SU-DHL-6 (cell line): ENCODE measurements around the gene NUTF2.

ENCODE experiments used
- EZH2phosphoT487 ChIP-seq: fragments of 200-600 bp; sonication (generic), shearing (Covaris generic); conservative IDR thresholded peaks from 2 replicates; pipeline ENCODE4 v1.6.1; 2018; ENCODE audit warnings: mild to moderate bottlenecking, antibody characterized with exemption, low read length, moderate library complexity, mixed read lengths
- TF ChIP-seq, protein P1 (sequence below): fragments of 200-600 bp; sonication (generic); IDR thresholded peaks from one replicate; pipeline ENCODE4 v1.5.1; 2017; ENCODE audit warnings: antibody characterized with exemption, mild to moderate bottlenecking, low read length, moderate library complexity; ENCODE audit not compliant: insufficient read depth, poor library complexity, severe bottlenecking

DNA sequence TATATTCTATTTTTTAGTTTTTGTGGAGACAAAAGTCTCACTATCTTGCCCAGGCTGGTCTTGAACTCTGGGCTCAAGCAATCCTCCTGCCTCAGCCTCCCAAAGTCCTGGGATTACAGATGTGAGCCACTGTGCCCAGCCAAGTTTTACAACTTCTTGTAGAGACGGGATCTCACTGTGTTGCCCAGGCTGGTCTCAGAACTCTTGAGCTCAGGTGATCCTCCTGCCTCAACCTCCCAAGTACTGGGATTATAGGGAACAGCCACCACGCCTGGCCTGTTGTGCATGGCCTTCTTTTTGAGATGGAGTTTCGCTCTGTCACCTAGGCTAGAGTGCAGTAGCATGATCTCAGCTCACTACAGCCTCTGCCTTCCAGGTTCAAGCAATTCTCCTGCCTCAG lies 6.9 kb downstream of the NUTF2 start:
- TF ChIP-seq, protein P1, sequence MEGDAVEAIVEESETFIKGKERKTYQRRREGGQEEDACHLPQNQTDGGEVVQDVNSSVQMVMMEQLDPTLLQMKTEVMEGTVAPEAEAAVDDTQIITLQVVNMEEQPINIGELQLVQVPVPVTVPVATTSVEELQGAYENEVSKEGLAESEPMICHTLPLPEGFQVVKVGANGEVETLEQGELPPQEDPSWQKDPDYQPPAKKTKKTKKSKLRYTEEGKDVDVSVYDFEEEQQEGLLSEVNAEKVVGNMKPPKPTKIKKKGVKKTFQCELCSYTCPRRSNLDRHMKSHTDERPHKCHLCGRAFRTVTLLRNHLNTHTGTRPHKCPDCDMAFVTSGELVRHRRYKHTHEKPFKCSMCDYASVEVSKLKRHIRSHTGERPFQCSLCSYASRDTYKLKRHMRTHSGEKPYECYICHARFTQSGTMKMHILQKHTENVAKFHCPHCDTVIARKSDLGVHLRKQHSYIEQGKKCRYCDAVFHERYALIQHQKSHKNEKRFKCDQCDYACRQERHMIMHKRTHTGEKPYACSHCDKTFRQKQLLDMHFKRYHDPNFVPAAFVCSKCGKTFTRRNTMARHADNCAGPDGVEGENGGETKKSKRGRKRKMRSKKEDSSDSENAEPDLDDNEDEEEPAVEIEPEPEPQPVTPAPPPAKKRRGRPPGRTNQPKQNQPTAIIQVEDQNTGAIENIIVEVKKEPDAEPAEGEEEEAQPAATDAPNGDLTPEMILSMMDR, result no peak
- no peak for TF ChIP-seq EZH2phosphoT487
